Mesenchymal stem cell (in vitro differentiated cells and primary cell): ENCODE data around the gene RBMS1.

Source experiments
- DNase-seq: peaks from one replicate; pipeline ENCODE4 v3.0.0-alpha.2; 2013
- H2AFZ ChIP-seq: one replicate; pipeline ENCODE4 v1.6.1; 2013; ENCODE audit warnings: low read depth, mild to moderate bottlenecking, control low read depth, inconsistent platforms, low read length, moderate library complexity
- H2AK5ac ChIP-seq: 2 replicates; pipeline ENCODE4 v1.6.1; 2013; ENCODE audit warnings: low read length, moderate library complexity, mild to moderate bottlenecking, inconsistent platforms; ENCODE audit not compliant: severe bottlenecking
- H2BK120ac ChIP-seq: one replicate; pipeline ENCODE4 v1.6.1; 2013; ENCODE audit warnings: low read depth, mild to moderate bottlenecking, inconsistent platforms, low read length, moderate library complexity
- H2BK12ac ChIP-seq, 2 experiments: one replicate each; pipeline ENCODE4 v1.6.1; 2013; ENCODE audit warnings: inconsistent platforms in 2 of 2, low read length in 2 of 2, mild to moderate bottlenecking in 2 of 2, moderate library complexity in 2 of 2, control low read depth in 1 of 2
- H2BK15ac ChIP-seq: one replicate; pipeline ENCODE4 v1.6.1; 2013; ENCODE audit warnings: mild to moderate bottlenecking, low read depth, inconsistent platforms; ENCODE audit not compliant: poor library complexity, severe bottlenecking
- H2BK5ac ChIP-seq: 2 replicates; pipeline ENCODE4 v1.6.1; 2013; ENCODE audit warnings: low read depth, mild to moderate bottlenecking, low read length, control low read depth, inconsistent platforms; ENCODE audit not compliant: poor library complexity, severe bottlenecking
- H3K14ac ChIP-seq, 2 experiments: one replicate each; pipeline ENCODE4 v1.6.1; 2013; ENCODE audit warnings: inconsistent platforms in 2 of 2, low read length in 2 of 2, control low read depth in 1 of 2, mild to moderate bottlenecking in 1 of 2, moderate library complexity in 1 of 2
- H3K18ac ChIP-seq, 2 experiments: one replicate each; pipeline ENCODE4 v1.6.1; 2013; ENCODE audit warnings: inconsistent platforms in 2 of 2, low read length in 2 of 2, control low read depth in 1 of 2, low read depth in 1 of 2, mild to moderate bottlenecking in 1 of 2
- H3K23ac ChIP-seq, 2 experiments: one replicate each; pipeline ENCODE4 v1.6.1; 2013; ENCODE audit warnings: inconsistent platforms in 2 of 2, low read length in 2 of 2, mild to moderate bottlenecking in 2 of 2, moderate library complexity in 2 of 2, control low read depth in 1 of 2
- H3K27ac ChIP-seq: 2 replicates; pipeline ENCODE4 v1.5.1; 2013; ENCODE audit warnings: mild to moderate bottlenecking, moderate library complexity, low read length, control low read depth, inconsistent platforms; ENCODE audit not compliant: poor library complexity, severe bottlenecking
- H3K27me3 ChIP-seq, 2 experiments: 2 replicates each; pipeline versions ENCODE4 v1.6.1 to v1.7.0; 2013; ENCODE audit warnings: low read length in 2 of 2, mild to moderate bottlenecking in 2 of 2, moderate library complexity in 2 of 2, control low read depth in 1 of 2, inconsistent platforms in 1 of 2; ENCODE audit not compliant: control insufficient read depth in 1 of 2, insufficient read depth in 1 of 2
- H3K36me3 ChIP-seq, 2 experiments: 2 replicates each; pipeline versions ENCODE4 v1.6.1 to v1.7.0; 2013; ENCODE audit warnings: low read length in 2 of 2, control low read depth in 1 of 2, inconsistent platforms in 1 of 2, low read depth in 1 of 2, mild to moderate bottlenecking in 1 of 2; ENCODE audit not compliant: insufficient read depth in 2 of 2, control insufficient read depth in 1 of 2
- H3K4ac ChIP-seq, 2 experiments: one replicate each; pipeline ENCODE4 v1.6.1; 2013; ENCODE audit warnings: inconsistent platforms in 2 of 2, low read length in 2 of 2, mild to moderate bottlenecking in 2 of 2, moderate library complexity in 2 of 2, control low read depth in 1 of 2, low read depth in 1 of 2
- H3K4me1 ChIP-seq: 2 replicates; pipeline ENCODE4 v1.6.1; 2013; ENCODE audit warnings: low read depth, low read length, control low read depth; ENCODE audit not compliant: control insufficient read depth, insufficient read depth
- H3K4me2 ChIP-seq: 2 replicates; pipeline ENCODE4 v1.6.1; 2013; ENCODE audit warnings: low read length, mild to moderate bottlenecking, inconsistent platforms; ENCODE audit not compliant: poor library complexity, severe bottlenecking
- H3K4me3 ChIP-seq, 2 experiments: 2 replicates each; pipeline versions ENCODE4 v1.5.1 to v1.7.0; 2013; ENCODE audit warnings: low read length in 2 of 2, mild to moderate bottlenecking in 2 of 2, control low read depth in 1 of 2, low read depth in 1 of 2; ENCODE audit not compliant: insufficient read depth in 1 of 2
- H3K79me1 ChIP-seq: replicated peaks from 2 replicates; pipeline ENCODE4 v1.6.1; 2013; ENCODE audit warnings: mild to moderate bottlenecking, control low read depth, low read length, inconsistent platforms; ENCODE audit not compliant: poor library complexity, severe bottlenecking
- H3K9ac ChIP-seq: 2 replicates; pipeline ENCODE4 v1.7.0; 2013; ENCODE audit warnings: mild to moderate bottlenecking, low read length, moderate library complexity
- H3K9me3 ChIP-seq: 2 replicates; pipeline ENCODE4 v1.7.0; 2013; ENCODE audit warnings: mild to moderate bottlenecking, low read length; ENCODE audit not compliant: control insufficient read depth
- H4K8ac ChIP-seq: one replicate; pipeline ENCODE4 v1.6.1; 2013; ENCODE audit warnings: inconsistent platforms, mild to moderate bottlenecking, low read length, moderate library complexity
- H4K91ac ChIP-seq: one replicate; pipeline ENCODE4 v1.6.1; 2013; ENCODE audit warnings: mild to moderate bottlenecking, low read length, inconsistent platforms
- WGBS: methylation state at CpG from one replicate; pipeline ENCODE4 v1.1.7; 2013; ENCODE audit warnings: mixed read lengths; 5-methylcytosine and 5-hydroxymethylcytosine counted together

RBMS1 gene

DNA sequence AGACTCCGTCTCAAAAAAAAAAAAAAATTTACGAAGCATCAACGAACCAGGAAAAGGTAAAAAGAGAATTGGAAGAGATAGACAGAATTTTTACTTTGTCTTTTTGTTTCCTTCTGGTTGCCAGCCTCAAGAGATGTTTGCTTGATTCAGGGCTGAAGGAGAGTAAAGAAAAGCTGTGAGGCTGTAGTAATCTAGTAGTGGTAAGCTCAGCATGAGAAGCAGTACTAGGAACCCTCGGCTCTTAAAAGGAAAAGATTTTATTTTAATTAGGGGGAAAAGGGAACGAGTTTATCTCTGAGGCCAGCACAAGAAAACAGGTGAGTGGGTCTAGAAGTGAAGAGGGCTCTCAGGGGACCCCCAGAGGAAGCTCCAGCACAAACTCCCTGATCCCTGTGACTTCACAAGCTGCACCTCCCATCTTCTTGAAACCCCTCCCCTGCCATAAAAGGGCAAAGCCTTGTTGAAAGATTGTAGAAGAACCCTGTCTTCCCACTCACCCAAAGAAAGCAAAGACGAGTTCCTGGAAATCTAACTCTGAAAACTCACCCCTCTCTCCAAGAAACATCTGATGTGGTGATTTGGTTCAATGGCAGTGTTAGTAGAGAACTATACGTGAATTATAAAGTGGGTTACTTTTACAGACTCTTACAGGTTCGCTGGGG, 8.6 kb downstream of the RBMS1 start:
- H3K4me2 ChIP-seq = no peak overlapping the region
- DNase-seq = no peak
- no peaks in the 10 kb centered on the region for H3K9me3 ChIP-seq
- no peaks in the 10 kb centered on the region for H3K27me3 ChIP-seq
- no peak overlapping the region for H3K23ac ChIP-seq
- no peak overlapping the region for H3K9ac ChIP-seq
- no peak overlapping the region for H3K27ac ChIP-seq
- peak overlapping the region; percentile 38 for H2BK5ac ChIP-seq
- H3K79me1 ChIP-seq = peaks cover 3% of the 10 kb centered on the region
- no peak overlapping the region for H3K14ac ChIP-seq
- peaks cover 0 to 3% of the 10 kb centered on the region in 2 experiments for H3K36me3 ChIP-seq
- no peak overlapping the region for H2BK12ac ChIP-seq
- no peak overlapping the region for H2BK120ac ChIP-seq
- no peak overlapping the region for H4K91ac ChIP-seq
- H3K4me1 ChIP-seq = peaks cover 1% of the 10 kb centered on the region
- no peak overlapping the region for H3K4ac ChIP-seq
- no peak overlapping the region for H3K18ac ChIP-seq
- no peak overlapping the region for H4K8ac ChIP-seq
- no peak overlapping the region for H2AK5ac ChIP-seq
- no peak overlapping the region for H2BK15ac ChIP-seq
- WGBS = 95% methylated on average over 4 of the region's 8 CpGs
- no peak overlapping the region for H2AFZ ChIP-seq
- no peak overlapping the region for H3K4me3 ChIP-seq

DNA sequence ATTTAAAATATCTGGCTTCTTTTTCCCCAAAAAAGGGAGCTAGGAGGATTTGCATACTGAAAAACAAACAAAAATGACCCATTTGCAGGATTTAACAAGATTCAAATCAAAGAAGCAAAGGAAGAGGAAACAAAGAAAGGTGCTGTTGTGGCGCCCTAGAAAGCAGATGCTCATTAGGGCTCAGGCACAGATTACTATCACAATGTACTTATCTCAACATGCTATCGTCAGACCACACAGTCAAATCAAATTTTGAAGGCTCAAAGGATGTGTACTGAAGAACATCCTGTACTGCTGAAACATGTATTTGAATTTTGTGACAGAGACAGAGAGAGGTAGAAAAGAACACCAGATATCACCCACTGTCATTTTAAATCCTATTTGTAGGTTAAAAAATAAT, 10.9 kb downstream of the RBMS1 start:
- Histone ChIP-seq H3K36me3 (peaks cover 3 to 7% of the 10 kb centered on the region in 2 experiments), H3K9ac (no peak overlapping the region), H2AK5ac (no peak overlapping the region), H4K8ac (no peak overlapping the region), H3K9me3 (no peaks in the 10 kb centered on the region), H2BK15ac (no peak overlapping the region), H3K23ac (no peak overlapping the region), H3K14ac (no peak overlapping the region), H3K4me1 (peaks cover 7% of the 10 kb centered on the region), H3K18ac (no peak overlapping the region), H2BK5ac (no peak overlapping the region), H3K4me3 (no peak overlapping the region), H2BK12ac (no peak overlapping the region), H3K27me3 (no peaks in the 10 kb centered on the region), H2AFZ (no peak overlapping the region), H3K27ac (no peak overlapping the region), H3K4me2 (no peak overlapping the region), H3K79me1 (peaks cover 9% of the 10 kb centered on the region), H2BK120ac (no peak overlapping the region), H4K91ac (no peak overlapping the region), H3K4ac (no peak overlapping the region)
- DNase-seq = no peak
- 63% methylated on average over 1 of the region's 2 CpGs for whole genome bisulfite sequencing

DNA sequence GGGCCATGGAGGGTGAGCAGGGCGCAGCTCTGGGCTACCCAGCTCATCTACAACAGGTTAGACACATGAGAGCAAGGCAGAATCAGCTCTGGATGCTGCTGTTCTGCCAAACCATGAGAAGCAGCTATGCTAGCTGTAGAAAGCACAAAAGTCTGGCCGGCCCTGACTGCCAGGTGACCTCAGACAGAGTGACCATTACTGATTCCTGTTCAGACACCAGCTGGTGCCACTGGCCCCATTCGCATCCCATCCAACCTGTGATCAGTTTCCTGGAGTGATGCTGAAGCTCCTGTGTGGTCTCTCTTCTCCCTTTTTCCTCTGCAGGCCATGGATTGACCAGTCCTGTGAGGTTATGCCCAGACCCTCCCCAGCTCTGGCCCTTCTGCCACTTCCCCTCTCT, 14.3 kb downstream of the RBMS1 start:
- peak overlapping the region in 1 of 2 experiments; percentile 48 for H3K23ac ChIP-seq
- peak overlapping the region; percentile 1 for H4K8ac ChIP-seq
- H3K36me3 ChIP-seq = peaks cover 3 to 8% of the 10 kb centered on the region in 2 experiments
- H2AFZ ChIP-seq = no peak overlapping the region
- H4K91ac ChIP-seq = peak overlapping the region; percentile 43
- no peak overlapping the region for H3K27ac ChIP-seq
- no peak overlapping the region for H2BK5ac ChIP-seq
- DNase-seq = no peak
- no peak overlapping the region for H3K4me3 ChIP-seq
- no peak overlapping the region for H2BK15ac ChIP-seq
- H2BK12ac ChIP-seq = peak overlapping the region; percentile 18 to 49
- H3K18ac ChIP-seq = peak overlapping the region in 1 of 2 experiments; percentile 41
- no peaks in the 10 kb centered on the region for H3K27me3 ChIP-seq
- H2BK120ac ChIP-seq = peak overlapping the region; percentile 8
- H3K79me1 ChIP-seq = peaks cover 9% of the 10 kb centered on the region
- WGBS = 98% methylated on average over 3 of the region's 3 CpGs
- H3K9me3 ChIP-seq = no peaks in the 10 kb centered on the region
- no peak overlapping the region for H3K14ac ChIP-seq
- H3K9ac ChIP-seq = no peak overlapping the region
- H3K4ac ChIP-seq = peak overlapping the region in 1 of 2 experiments; percentile 49
- H3K4me2 ChIP-seq = no peak overlapping the region
- peak overlapping the region; percentile 53 for H2AK5ac ChIP-seq
- H3K4me1 ChIP-seq = peaks cover 14% of the 10 kb centered on the region

DNA sequence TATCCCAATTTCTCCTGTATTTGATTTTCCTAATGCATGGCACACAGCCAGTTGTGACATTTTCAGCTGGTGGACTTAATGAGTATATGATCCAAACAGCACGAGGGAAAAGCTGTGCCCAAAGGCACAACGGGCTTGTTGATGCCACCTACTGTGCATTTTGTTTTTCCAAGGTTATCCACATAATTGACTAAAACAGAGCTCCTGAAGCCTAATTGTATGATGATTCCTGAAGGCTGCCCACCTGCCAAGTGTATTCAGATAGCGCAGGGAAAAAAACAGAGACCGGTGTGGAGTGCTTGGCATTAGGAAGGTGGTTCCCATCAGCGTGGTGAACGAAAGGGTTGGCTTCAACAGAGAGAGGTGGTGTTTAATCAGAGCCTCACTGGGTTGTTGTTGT, 14.9 kb downstream of the RBMS1 start:
- Histone ChIP-seq H3K27me3 (no peaks in the 10 kb centered on the region), H3K18ac (no peak overlapping the region), H3K4ac (no peak overlapping the region), H2AK5ac (no peak overlapping the region), H4K91ac (no peak overlapping the region), H2BK12ac (no peak overlapping the region), H3K79me1 (peaks cover 9% of the 10 kb centered on the region), H2BK5ac (no peak overlapping the region), H3K36me3 (peaks cover 3 to 11% of the 10 kb centered on the region in 2 experiments), H2BK15ac (no peak overlapping the region), H3K9me3 (no peaks in the 10 kb centered on the region), H3K4me1 (peaks cover 14% of the 10 kb centered on the region), H2BK120ac (no peak overlapping the region), H4K8ac (no peak overlapping the region), H3K27ac (no peak overlapping the region), H2AFZ (no peak overlapping the region), H3K14ac (no peak overlapping the region), H3K4me2 (no peak overlapping the region), H3K9ac (no peak overlapping the region), H3K4me3 (no peak overlapping the region), H3K23ac (no peak overlapping the region)
- WGBS = 91% methylated on average over 6 of the region's 6 CpGs
- no peak for DNase-seq
